ENCODE results near the gene HRCT1. TPM values are rescaled to one million over a fixed set of nuclear protein-coding genes. Genes with fewer than 3 reads are reported as not detected.
A peak's percentile ranks its signal among the peaks of the same experiment; 100 is the strongest.

The HRCT1 gene
- polyA plus RNA-seq, 1 donor from 2014 or later, result not detected

GRCh38 chr9:35954942-35955546 is 49.0 kb downstream of the HRCT1 start:
- Histone ChIP-seq H3K36me3 (ENCODE audit: insufficient read depth, low read length) (no peaks in the 10 kb centered on the region), H2AFZ (ENCODE audit: low read depth, low read length) (no peak overlapping the region), H3K4me3 (ENCODE audit: low read length) (no peak overlapping the region), H3K27ac (ENCODE audit: low read length) (no peak overlapping the region), H3F3A (ENCODE audit: insufficient read depth, low read length, poor library complexity, severe bottlenecking) (no peaks in the 10 kb centered on the region), H3K9ac (ENCODE audit: low read length) (no peak overlapping the region), H3K4me2 (ENCODE audit: low read length) (no peak overlapping the region), H3K9me3 (ENCODE audit: low read length) (no peaks in the 10 kb centered on the region), H3K9me2 (ENCODE audit: insufficient read depth, low read length) (no peaks in the 10 kb centered on the region), H4K20me1 (ENCODE audit: insufficient read depth) (no peaks in the 10 kb centered on the region), H3K79me2 (replicated peaks; ENCODE audit: insufficient read depth, low read length) (no peaks in the 10 kb centered on the region), H3K27me3 (ENCODE audit: insufficient read depth, low read depth, low read length) (peaks cover 19% of the 10 kb centered on the region)
- TF ChIP-seq EZH2 (IDR thresholded peaks at IDR 0.05; ENCODE audit: borderline replicate concordance, insufficient read depth, low read length, poor library complexity, severe bottlenecking) (no peak), MXI1 (conservative IDR thresholded peaks at IDR 0.05; ENCODE audit: poor library complexity, severe bottlenecking) (no peak), POLR2AphosphoS5 (IDR thresholded peaks at IDR 0.05) (no peak), RAD21 (conservative IDR thresholded peaks at IDR 0.05) (peak; percentile 86), SMC3 (conservative IDR thresholded peaks at IDR 0.05; ENCODE audit: poor library complexity) (peak; percentile 80), CTCF (IDR thresholded peaks at IDR 0.05; ENCODE audit: poor library complexity, severe bottlenecking) (peak; percentile 91)

GRCh38 chr9:35956651-35957050 is 50.6 kb downstream of the HRCT1 start:
- no peaks in the 10 kb centered on the region for H3K79me2 ChIP-seq (replicated peaks; ENCODE audit: insufficient read depth, low read length)
- H3K27me3 ChIP-seq (ENCODE audit: insufficient read depth, low read depth, low read length), result peaks cover 19% of the 10 kb centered on the region
- no peaks in the 10 kb centered on the region for H3K9me3 ChIP-seq (ENCODE audit: low read length)
- H3K4me3 ChIP-seq (ENCODE audit: low read length), result no peak overlapping the region
- H3K9ac ChIP-seq (ENCODE audit: low read length), result no peak overlapping the region
- no peaks in the 10 kb centered on the region for H4K20me1 ChIP-seq (ENCODE audit: insufficient read depth)
- H3F3A ChIP-seq (ENCODE audit: insufficient read depth, low read length, poor library complexity, severe bottlenecking), result no peaks in the 10 kb centered on the region
- no peak for TF ChIP-seq TAF1 (IDR thresholded peaks at IDR 0.05; ENCODE audit: low read depth)
- TF ChIP-seq POLR2AphosphoS5 (IDR thresholded peaks at IDR 0.05), result no peak
- TF ChIP-seq SMC3 (conservative IDR thresholded peaks at IDR 0.05; ENCODE audit: poor library complexity), result no peak
- TF ChIP-seq MXI1 (conservative IDR thresholded peaks at IDR 0.05; ENCODE audit: poor library complexity, severe bottlenecking), result no peak
- TF ChIP-seq REST (IDR thresholded peaks at IDR 0.05; ENCODE audit: borderline replicate concordance), result no peak
- TF ChIP-seq EP300 (conservative IDR thresholded peaks at IDR 0.05; ENCODE audit: poor library complexity, severe bottlenecking), result no peak
- TF ChIP-seq EZH2 (IDR thresholded peaks at IDR 0.05; ENCODE audit: borderline replicate concordance, insufficient read depth, low read length, poor library complexity, severe bottlenecking), result no peak
- TF ChIP-seq CTCF (IDR thresholded peaks at IDR 0.05; ENCODE audit: poor library complexity, severe bottlenecking), result no peak
- no peak for TF ChIP-seq RAD21 (conservative IDR thresholded peaks at IDR 0.05)
- no peak overlapping the region for H3K4me2 ChIP-seq (ENCODE audit: low read length)
- no peaks in the 10 kb centered on the region for H3K9me2 ChIP-seq (ENCODE audit: insufficient read depth, low read length)
- no peak overlapping the region for H3K27ac ChIP-seq (ENCODE audit: low read length)
- H3K36me3 ChIP-seq (ENCODE audit: insufficient read depth, low read length), result no peaks in the 10 kb centered on the region
- H2AFZ ChIP-seq (ENCODE audit: low read depth, low read length), result no peak overlapping the region

Other genes with a start within 250 kb of the HRCT1 start
- 9,508 TPM in 1 of 2 replicates, not detected in the other for gene RMRP, start 248.2 kb upstream of the HRCT1 start, polyA plus RNA-seq
- gene CCDC107, start 247.9 kb upstream of the HRCT1 start, polyA plus RNA-seq, result 41.4 and 44.4 TPM in 2 replicates
- 0.51 TPM in 1 of 2 replicates, not detected in the other for gene ARHGEF39, start 241.0 kb upstream of the HRCT1 start, polyA plus RNA-seq
- gene CA9, start 232.3 kb upstream of the HRCT1 start, polyA plus RNA-seq, result not detected in 2 replicates
- gene TPM2, start 216.3 kb upstream of the HRCT1 start, polyA plus RNA-seq, result not detected in 2 replicates
- 7.1 and 9.0 TPM in 2 replicates for gene TLN1, start 174.0 kb upstream of the HRCT1 start, polyA plus RNA-seq
- 88.4 and 92.9 TPM in 2 replicates for gene CREB3, start 173.5 kb upstream of the HRCT1 start, polyA plus RNA-seq
- gene GBA2, start 157.0 kb upstream of the HRCT1 start, polyA plus RNA-seq, result 102 and 113 TPM in 2 replicates
- 8.1 and 9.9 TPM in 2 replicates for gene RGP1, start 156.9 kb upstream of the HRCT1 start, polyA plus RNA-seq
- not detected in 2 replicates for gene MSMP, start 151.9 kb upstream of the HRCT1 start, polyA plus RNA-seq
- 3.1 and 9.6 TPM in 2 replicates for gene NPR2, start 114.6 kb upstream of the HRCT1 start, polyA plus RNA-seq
- gene SPAG8, start 93.9 kb upstream of the HRCT1 start, polyA plus RNA-seq, result 2.9 and 4.2 TPM in 2 replicates
- 31.0 and 31.6 TPM in 2 replicates for gene HINT2, start 91.2 kb upstream of the HRCT1 start, polyA plus RNA-seq
- gene FAM221B, start 77.5 kb upstream of the HRCT1 start, polyA plus RNA-seq, result 0.09 TPM in 1 of 2 replicates, not detected in the other
- gene TMEM8B, start 77.0 kb upstream of the HRCT1 start, polyA plus RNA-seq, result 12.7 and 12.9 TPM in 2 replicates
- not detected in 2 replicates for gene OR13J1, start 35.8 kb upstream of the HRCT1 start, polyA plus RNA-seq
- gene SPAAR, start 3.3 kb downstream of the HRCT1 start, polyA plus RNA-seq, result 0.35 TPM in 1 of 2 replicates, not detected in the other
- gene OR2S2, start 52.0 kb downstream of the HRCT1 start, polyA plus RNA-seq, result not detected in 2 replicates
- 6.9 and 10.2 TPM in 2 replicates for gene RECK, start 130.7 kb downstream of the HRCT1 start, polyA plus RNA-seq
- gene GLIPR2, start 230.5 kb downstream of the HRCT1 start, polyA plus RNA-seq, result 8.0 and 16.1 TPM in 2 replicates